Osteoblast (primary cell): ENCODE measurements around the gene MNAT1. TPM values are rescaled to one million over a fixed set of nuclear protein-coding genes. Genes with fewer than 3 reads are reported as not detected.
"Not testable (repeated sequence)": the region's sequence is repeated elsewhere in the genome, so short reads cannot be mapped to it uniquely, and the experiment has no call there.

ENCODE experiments used
- DNase-seq: peaks from one replicate; pipeline ENCODE4 v3.0.0; 2011; ENCODE audit warnings: low spot score, mixed read lengths; ENCODE audit not compliant: insufficient read length; ENCODE audit errors: missing footprints
- H2AFZ ChIP-seq: 2 replicates; pipeline ENCODE4 v1.6.0; 2011; ENCODE audit warnings: mild to moderate bottlenecking, low read length
- H3K27ac ChIP-seq: 2 replicates; pipeline ENCODE4 v1.5.1; 2011; ENCODE audit warnings: mild to moderate bottlenecking, low read depth, low read length, moderate library complexity
- H3K27me3 ChIP-seq: 2 replicates; pipeline ENCODE4 v1.6.0; 2012; ENCODE audit warnings: mild to moderate bottlenecking, control low read depth, inconsistent platforms, low read length, moderate library complexity; ENCODE audit not compliant: insufficient read depth
- H3K36me3 ChIP-seq: 2 replicates; pipeline ENCODE4 v1.5.1; 2011; ENCODE audit warnings: mild to moderate bottlenecking, low read length, control low read depth, moderate library complexity; ENCODE audit not compliant: insufficient read depth
- H3K4me1 ChIP-seq: 2 replicates; pipeline ENCODE4 v1.5.1; 2011; ENCODE audit warnings: mild to moderate bottlenecking, low read length, control low read depth, moderate library complexity; ENCODE audit not compliant: insufficient read depth
- H3K4me2 ChIP-seq: 2 replicates; pipeline ENCODE4 v1.6.0; 2011; ENCODE audit warnings: mild to moderate bottlenecking, low read length; ENCODE audit not compliant: insufficient read depth
- H3K4me3 ChIP-seq: fragments of 200-600 bp; sonication (generic); 3 replicates; pipeline ENCODE4 v1.5.1; 2012; ENCODE audit warnings: mild to moderate bottlenecking, low read length, inconsistent platforms; ENCODE audit not compliant: insufficient read depth
- H3K79me2 ChIP-seq: 2 replicates; pipeline ENCODE4 v1.6.0; 2012; ENCODE audit warnings: mild to moderate bottlenecking, low read length, control low read depth, inconsistent platforms; ENCODE audit not compliant: insufficient read depth
- H3K9me3 ChIP-seq: 2 replicates; pipeline ENCODE4 v1.5.1; 2011; ENCODE audit warnings: low read depth, low read length, control low read depth
- H4K20me1 ChIP-seq: 2 replicates; pipeline ENCODE4 v1.6.0; 2012; ENCODE audit warnings: mild to moderate bottlenecking, low read length, control low read depth; ENCODE audit not compliant: insufficient read depth
- CTCF ChIP-seq: IDR thresholded peaks from 2 replicates; pipeline ENCODE4 v1.5.1; 2011; ENCODE audit warnings: mild to moderate bottlenecking, low read depth, low read length, moderate library complexity; ENCODE audit errors: extremely low read depth
- total RNA-seq: library from RNA; depleted of rRNA; stranded (reverse); fragments of >200 nt; gene quantifications from 2 replicates; pipeline ENCODE4 v1.2.3, GENCODE V29; 2012

MNAT1 gene
- total RNA-seq, 1 donor, result 51.4 TPM

DNA sequence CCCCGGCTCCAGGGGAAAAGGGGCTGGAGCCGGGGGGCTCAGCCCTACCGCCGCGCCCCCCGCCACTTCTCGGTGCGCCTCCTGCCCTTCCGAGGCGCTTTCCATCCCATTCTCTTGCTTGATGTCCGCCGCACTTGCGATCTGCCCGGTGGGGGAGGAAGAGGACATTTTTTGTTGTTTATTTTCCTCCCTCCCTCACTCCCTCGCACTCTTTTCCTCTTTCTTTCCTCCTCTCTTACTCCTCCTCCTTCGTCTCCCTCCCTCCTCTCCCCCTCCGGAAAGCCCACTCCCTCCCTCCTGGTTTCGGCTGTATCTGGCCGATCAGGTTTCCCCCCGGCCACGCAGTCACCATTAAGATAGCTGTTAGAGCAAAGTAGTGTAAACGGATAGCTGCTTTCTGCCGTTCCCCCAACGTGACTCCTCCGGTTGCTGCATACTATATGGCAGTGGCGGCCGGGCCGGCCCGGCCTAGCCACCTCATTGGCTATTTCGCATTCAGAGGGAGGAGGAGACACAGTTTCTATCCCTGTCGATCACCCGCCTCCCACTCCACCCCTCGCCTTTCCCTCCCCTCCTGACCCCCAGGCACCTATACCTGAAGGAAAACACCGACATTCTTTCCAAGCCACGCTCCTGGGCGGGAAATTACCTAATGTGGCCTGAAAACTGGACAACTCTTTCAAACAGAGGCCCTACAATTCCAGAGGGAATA is 10.5 kb upstream of the MNAT1 start, which contains the start of gene SIX4:
Gene SIX4 (minus strand): TSS at position 445 of the 712 bp plus-strand sequence. CDS start 277 bp downstream, at position 168.
- peak within 1 kb of the TSS; percentile 91 for H2AFZ ChIP-seq
- peak within 1 kb of the TSS; percentile 86 for H3K27ac ChIP-seq
- peak within 1 kb of the TSS; percentile 76 for H3K4me3 ChIP-seq
- no peak for TF ChIP-seq CTCF
- peaks cover 41% of the 10 kb centered on the region for H3K79me2 ChIP-seq
- peaks cover 14% of the 10 kb centered on the region for H3K36me3 ChIP-seq
- H3K4me1 ChIP-seq, result peaks cover 8% of the 10 kb centered on the region
- peak within 1 kb of the TSS; percentile 74 for H3K4me2 ChIP-seq
- peaks cover 26% of the 10 kb centered on the region for H4K20me1 ChIP-seq
- H3K27me3 ChIP-seq, result no peaks in the 10 kb centered on the region
- no peaks in the 10 kb centered on the region for H3K9me3 ChIP-seq
- peak; percentile 99 for DNase-seq

- H3K4me2 ChIP-seq, H3K4me3 ChIP-seq, DNase-seq, H3K36me3 ChIP-seq, H3K27ac ChIP-seq, H4K20me1 ChIP-seq, H3K27me3 ChIP-seq, H3K9me3 ChIP-seq, H2AFZ ChIP-seq: not testable (repeated sequence)
- Histone ChIP-seq H3K4me1 (peaks cover 11% of the 10 kb centered on the region), H3K79me2 (peaks cover 21% of the 10 kb centered on the region)
These were observed 3.3 kb upstream of the MNAT1 start for GRCh38 chr14:60731291-60731690.

DNA sequence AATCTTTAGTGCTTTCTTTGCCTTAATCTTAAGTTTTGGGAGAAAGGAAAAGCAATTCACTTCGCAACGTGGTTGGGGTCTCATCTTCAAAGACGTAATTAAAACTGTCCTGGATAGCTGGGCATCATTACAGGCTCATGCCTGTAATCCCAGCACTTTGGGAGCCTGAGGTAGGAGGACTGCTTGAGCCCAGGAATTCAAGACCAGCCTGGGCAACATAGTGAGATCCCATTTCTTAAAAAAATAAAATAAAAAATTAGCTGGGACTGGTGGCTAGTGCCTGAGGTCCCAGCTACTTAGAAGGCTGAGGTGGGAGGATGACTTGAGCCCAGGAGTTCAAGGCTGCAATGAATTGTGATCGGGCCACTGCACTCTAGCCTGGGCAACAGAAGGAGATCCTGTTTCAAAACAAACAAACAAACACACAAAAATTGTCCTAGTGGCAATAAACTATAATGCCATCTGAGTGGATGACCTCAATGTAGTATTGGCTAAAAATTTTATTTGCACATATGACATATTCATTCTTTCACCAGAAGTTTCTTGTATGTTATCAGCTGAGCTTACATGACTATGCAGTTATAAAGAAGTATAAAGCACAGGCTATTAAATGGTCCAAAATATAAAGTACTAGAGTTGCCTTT is 1.6 kb upstream of the MNAT1 start:
- no peak for TF ChIP-seq CTCF

DNA sequence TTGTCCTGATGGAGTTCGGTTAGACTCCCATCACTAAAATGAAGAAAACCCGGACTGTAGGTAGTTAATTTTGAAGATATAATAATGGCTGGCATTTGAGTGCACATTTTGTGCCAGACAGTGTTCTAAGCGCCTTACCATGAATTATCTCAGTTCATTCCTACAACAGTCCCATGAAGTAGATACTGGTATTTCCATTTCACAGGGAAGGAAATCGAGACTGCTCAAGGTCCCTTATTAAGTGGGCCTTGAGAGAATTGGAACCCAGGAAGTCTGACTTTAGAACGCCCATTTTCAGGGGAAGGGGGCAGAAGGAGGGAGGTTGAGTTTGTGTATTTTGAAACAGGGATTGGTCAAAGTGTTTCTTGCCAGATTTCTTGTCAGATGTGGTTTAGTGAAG is 855 bp downstream of the MNAT1 start:
- Histone ChIP-seq H3K9me3 (no peaks in the 10 kb centered on the region), H3K4me1 (peaks cover 14% of the 10 kb centered on the region), H2AFZ (peak overlapping the region; percentile 98), H3K4me3 (peak overlapping the region; percentile 87), H4K20me1 (peaks cover 5% of the 10 kb centered on the region), H3K27me3 (peaks cover 4% of the 10 kb centered on the region), H3K36me3 (no peaks in the 10 kb centered on the region), H3K4me2 (peak overlapping the region; percentile 95), H3K79me2 (peaks cover 56% of the 10 kb centered on the region), H3K27ac (peak overlapping the region; percentile 70)
- DNase-seq, result no peak
- no peak for TF ChIP-seq CTCF

More for the DNA sequence above, 1.6 kb upstream of the MNAT1 start:
- Histone ChIP-seq H3K36me3 (no peaks in the 10 kb centered on the region), H3K4me2 (no peak overlapping the region), H3K27ac (no peak overlapping the region), H3K27me3 (peaks cover 4% of the 10 kb centered on the region), H4K20me1 (peaks cover 3% of the 10 kb centered on the region), H3K9me3 (no peaks in the 10 kb centered on the region), H3K79me2 (peaks cover 32% of the 10 kb centered on the region), H3K4me1 (peaks cover 14% of the 10 kb centered on the region), H3K4me3 (no peak overlapping the region), H2AFZ (no peak overlapping the region)
- DNase-seq, result no peak
